Esophagus squamous epithelium (tissue), 4 donors: ENCODE data around the gene CLVS2.

ENCODE experiments used
- POLR2A ChIP-seq, 4 donors: fragments of 450-650 bp; IDR thresholded peaks; one replicate each; pipeline ENCODE4 v1.6.1; 2017; ENCODE audit warnings: antibody characterized with exemption in 4 of 4, mild to moderate bottlenecking in 4 of 4, moderate library complexity in 3 of 4
- TF ChIP-seq, protein P1 (sequence below), 6 experiments: fragments of 450-650 bp in 4 of 6; fragments of 200-600 bp in 2 of 6; sonication (generic) in 2 of 6; IDR thresholded peaks; one replicate each; pipeline ENCODE4 v1.5.1; 2016 to 2019; ENCODE audit warnings: antibody characterized with exemption in 6 of 6, mild to moderate bottlenecking in 4 of 6, moderate library complexity in 4 of 6

DNA sequence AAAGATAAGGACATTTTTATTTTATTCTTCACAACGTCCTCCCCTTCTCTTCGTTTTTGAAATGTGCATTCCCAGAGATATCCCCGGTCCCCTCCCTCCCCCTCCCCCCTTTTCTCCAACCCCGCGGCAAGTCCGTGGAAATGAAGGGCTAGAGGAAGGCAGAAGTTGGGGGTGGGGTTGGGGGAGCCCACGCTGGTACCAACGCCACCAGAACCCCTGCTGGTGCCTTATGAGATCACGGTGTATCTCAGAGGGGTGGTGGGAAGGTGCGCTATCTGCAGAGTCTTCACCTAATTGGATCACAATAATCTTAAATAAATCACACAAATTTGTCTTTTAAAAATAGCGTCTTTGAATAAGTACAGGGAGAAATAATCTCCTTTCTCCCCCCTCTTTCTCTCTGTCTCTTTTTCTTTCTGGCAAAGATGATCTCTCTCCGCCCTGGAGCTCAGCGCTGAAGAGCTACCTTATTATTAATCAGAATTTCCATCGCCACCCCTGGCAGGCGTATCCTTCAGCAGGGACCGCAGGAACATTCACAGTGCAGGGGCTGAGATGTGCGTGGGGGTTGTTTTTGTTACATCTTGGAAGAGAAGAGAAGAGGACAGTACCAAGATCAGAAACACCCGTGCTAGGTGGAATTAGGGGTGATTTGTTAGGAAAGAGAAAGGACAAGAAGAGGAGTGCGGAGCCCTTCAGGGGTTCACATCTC is 915 bp downstream of the CLVS2 start:
- TF ChIP-seq, protein P1, sequence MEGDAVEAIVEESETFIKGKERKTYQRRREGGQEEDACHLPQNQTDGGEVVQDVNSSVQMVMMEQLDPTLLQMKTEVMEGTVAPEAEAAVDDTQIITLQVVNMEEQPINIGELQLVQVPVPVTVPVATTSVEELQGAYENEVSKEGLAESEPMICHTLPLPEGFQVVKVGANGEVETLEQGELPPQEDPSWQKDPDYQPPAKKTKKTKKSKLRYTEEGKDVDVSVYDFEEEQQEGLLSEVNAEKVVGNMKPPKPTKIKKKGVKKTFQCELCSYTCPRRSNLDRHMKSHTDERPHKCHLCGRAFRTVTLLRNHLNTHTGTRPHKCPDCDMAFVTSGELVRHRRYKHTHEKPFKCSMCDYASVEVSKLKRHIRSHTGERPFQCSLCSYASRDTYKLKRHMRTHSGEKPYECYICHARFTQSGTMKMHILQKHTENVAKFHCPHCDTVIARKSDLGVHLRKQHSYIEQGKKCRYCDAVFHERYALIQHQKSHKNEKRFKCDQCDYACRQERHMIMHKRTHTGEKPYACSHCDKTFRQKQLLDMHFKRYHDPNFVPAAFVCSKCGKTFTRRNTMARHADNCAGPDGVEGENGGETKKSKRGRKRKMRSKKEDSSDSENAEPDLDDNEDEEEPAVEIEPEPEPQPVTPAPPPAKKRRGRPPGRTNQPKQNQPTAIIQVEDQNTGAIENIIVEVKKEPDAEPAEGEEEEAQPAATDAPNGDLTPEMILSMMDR (IDR thresholded peaks at IDR 0.05): no peak
- TF ChIP-seq POLR2A (IDR thresholded peaks at IDR 0.05): no peak
